ENCODE results near the gene PHF14.

- TF ChIP-seq CTCF (IDR thresholded peaks at IDR 0.05) (no peak), POLR2A (IDR thresholded peaks at IDR 0.05) (no peak)
Measured at GRCh38 chr7:11078247-11078834, 104.7 kb downstream of the PHF14 start.
